ENCODE data around the gene RGS3.

The RGS3 gene

DNA sequence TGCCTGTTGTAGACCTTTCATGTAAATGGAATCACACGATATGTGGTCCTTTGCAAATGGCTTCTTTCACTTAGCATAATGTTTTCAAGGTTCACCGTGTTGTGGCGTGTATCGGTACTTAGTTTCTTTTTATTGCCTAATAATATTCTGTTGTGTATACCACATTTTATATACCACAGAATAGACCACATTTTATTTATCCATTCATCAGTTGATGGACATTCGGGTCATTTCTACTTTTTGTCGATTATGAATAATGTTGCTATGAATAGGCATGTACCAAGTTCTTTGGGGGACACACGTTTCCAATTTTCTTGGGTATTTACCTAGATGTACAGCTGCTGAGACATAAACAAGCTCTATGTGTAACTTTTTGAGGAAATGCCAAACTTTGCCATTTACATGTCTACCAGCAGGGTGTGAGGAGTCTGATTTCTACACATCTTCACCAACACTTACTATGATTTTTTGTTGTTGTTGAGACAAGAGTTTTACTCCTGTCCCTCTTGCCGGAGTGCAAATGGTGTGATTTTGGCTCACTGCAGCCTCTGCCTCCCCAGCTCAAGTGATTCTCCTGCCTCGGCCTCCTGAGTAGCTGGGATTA is 144.7 kb downstream of the RGS3 start:
- no peak for FAIRE-seq

GRCh38 chr9:113609562-113610318 is 146.2 kb downstream of the RGS3 start:
- no peak for FAIRE-seq

DNA sequence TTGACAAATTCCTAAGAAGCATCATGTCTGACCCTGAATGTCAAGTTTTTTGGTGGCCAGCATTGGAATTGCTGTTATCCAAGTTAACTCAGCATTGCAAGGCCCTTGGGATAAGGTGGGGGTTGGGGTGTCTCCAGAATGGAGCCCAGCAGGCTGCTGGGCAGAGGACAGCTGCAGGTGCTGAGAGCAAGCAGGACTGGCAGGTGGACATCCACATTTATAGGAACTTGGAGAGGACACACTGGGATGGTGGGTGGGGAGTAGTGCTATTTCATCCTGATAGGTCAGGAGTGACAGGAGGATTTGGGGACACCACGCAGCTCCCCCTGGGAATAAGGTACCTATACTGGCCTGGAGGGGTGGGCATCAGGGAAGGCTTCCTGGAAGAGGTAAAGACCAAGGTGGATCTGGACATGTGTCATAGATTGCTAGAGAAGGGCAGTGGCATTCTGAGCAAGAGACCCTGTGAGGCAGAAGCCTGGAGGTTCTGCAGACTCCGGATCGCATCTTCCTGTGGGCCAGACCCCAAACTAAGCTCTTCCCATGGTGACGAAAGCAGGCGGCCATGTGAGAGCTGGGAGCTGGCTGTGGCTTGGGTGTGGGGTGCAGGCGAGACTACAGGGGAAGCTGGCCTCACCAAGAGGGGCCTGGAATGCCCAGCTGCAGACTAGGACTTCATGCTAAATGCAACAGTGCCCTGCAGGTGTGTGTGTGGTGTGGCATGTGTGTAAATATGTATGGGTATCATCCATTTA is 148.1 kb downstream of the RGS3 start:
- no peak for FAIRE-seq

GRCh38 chr9:113612216-113612747 is 148.8 kb downstream of the RGS3 start:
- no peak for FAIRE-seq

DNA sequence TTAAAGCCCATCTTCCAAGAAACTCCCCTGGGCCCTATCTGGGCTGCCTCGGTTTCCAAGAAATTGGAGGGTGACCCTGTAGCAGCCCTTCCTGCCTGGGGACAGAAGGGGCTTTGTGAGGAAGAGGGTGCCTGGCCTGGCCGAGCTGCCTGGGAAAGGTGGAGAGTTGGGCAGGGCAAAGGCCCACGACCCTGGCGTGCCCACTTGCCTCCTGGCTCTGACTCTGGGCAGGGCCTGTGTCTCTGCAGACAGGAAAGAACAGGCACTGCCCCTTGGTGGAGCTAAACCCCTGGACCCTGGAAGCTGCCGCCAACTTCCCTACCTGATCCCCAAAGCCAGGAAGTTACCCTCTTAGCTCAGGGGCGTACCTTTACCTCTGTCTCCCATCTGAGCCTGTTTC is 149.3 kb downstream of the RGS3 start:
- no peak for FAIRE-seq

DNA sequence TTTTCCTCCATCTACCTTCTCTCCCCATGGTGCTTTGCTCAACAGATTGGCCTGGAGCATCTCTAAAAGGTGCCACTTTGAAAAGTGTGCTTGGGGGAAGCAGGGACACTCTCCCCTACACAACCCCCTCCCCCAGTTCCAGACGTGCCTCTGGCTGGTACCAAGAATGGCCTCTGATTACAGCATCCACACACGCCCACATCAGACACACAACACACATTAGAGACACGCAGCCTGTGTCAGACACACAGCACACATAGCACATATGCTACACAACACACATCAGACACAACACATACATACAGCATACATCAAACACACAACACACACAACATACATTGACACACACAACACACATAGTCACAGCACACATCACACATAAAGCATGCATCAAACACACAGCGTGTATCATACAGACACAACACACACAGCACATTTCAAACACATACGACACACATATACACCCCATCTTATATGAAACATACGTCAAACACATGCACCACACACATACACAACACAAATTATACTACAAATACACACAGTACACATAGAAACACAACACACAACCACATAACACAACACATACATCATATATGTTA is 150.4 kb downstream of the RGS3 start:
- no peak for FAIRE-seq

DNA sequence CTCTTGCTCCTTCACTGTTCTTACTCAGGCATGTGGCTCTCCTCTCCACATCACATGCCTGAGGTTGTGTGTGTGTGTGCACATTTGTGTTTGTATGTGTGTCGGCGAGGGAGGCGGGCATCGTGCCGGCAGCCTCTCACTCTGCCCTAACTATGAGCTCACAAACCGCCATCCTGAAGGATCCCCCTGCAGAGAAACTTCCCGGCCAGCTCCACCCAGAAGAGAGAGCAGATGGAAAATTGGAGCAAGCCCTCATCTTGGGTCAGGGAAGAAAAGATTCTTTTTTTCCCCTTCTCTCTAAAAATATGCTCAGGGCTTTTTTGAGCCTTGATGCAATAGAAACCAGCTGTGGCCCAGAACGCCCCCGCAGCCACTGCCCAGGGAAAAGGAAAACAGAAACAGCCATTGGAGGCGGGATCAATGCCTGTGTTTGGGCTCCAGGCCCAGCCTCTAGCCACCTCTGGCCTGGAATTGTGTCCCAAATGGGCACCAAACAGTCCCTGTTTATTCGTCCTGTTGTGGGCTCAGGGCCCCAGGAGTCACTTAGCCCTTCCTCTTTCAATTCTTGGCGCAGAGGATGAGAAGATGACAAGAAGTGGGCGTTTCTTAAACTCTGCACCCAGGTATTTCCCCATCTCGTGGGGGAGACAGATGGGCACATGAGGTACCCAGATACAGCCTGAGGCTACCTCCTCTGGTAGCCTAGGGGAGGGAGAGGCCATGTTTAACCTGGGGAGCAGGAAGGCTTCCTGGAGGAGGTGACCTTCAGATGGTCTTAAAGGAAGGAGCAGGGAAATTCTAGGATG is 151.5 kb downstream of the RGS3 start:
- no peak for FAIRE-seq

DNA sequence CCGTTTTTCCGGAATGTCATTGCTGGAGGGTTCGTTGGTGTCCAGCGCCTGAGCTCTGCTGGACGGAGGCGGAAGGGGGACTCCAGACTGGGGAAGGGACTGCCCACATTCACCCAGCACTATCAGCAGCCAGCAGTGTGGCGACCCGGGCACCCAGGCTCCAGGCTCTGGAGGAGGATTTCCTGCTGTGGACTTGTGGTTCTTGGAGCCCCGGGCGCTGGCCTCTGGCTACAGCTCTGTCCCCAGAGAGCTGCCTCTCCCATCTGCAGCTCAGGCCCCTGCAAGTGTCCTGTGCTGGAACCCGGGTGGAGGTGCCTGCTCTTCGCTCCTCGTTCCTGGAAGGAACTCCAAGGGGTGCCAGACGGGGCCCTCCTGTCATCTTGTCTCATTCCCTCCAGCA is 152.6 kb downstream of the RGS3 start:
- no peak for FAIRE-seq

DNA sequence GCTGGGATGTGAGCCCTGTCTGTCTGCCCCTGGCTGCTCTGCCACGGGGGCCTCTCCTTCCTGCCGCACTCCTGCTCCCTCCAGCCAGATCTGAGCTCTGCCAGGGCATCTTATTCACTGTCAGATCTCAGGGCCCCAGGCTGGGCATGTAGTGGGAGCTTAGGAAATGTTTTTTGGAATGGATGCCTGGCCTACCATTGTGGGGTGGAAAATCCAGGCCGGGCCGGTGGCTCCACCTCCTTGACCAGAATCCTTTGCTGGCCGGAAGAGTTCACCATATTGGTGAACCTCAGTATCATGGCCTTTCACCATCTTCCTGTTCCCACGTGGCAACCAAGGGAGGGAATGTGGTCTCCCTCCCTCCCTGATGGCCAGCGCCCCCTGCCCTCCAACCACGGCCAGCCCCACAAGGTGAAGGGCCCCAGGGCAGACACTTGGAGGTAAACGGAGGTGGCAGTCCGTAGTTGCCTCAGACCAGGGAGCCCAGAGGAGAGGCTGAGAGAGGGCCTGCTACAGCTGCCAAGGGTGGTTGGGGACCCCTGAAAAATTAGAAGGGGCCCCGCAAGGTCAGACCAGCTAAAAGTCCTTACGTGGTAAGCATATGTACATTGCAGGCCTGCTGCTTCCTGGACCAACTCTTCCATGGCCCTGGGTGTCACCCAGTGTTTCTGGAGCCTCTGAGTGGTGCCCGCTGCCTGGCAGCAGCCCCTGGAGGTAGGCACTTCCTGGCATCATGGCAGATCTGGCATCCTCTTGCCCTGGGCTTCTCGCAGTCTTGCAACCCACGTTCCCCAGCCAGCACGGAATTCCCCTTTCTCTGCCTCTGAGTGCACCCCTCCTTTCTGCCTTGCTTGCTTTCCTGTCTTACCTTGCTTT is 153.3 kb downstream of the RGS3 start:
- no peak for FAIRE-seq

- no peak for FAIRE-seq
Observed at GRCh38 chr9:113617550-113617949, 154.0 kb downstream of the RGS3 start.

DNA sequence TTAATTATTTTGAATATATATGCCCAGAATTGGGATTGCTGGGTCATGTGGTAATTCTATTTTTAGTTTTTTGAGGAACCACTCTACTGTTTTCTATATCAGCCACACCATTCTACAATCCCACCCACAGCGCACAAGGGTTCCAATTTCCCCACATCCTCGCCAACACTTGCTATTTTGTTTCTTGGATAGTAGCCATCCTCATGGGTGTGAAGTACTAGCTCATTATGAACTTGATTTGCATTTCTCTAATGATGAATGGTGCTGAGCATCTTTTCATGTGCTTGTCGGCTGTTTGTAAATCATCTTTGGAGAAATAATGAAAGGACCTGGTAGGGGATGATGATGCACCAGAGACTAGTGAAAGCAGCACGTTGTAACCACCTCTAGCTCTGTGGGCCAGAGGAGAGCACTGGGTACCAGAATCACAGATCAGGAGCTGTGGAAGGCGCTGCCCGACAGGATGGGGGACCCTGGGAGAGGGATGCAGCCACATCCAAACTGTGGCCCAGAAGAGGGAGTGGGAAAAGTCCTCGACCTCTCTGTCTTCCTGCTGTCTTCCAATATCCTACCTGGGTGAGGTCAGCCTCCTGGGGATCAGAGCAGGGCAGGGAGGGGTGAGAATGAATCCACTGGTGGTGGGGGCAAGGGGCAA is 155.4 kb downstream of the RGS3 start:
- no peak for FAIRE-seq

DNA sequence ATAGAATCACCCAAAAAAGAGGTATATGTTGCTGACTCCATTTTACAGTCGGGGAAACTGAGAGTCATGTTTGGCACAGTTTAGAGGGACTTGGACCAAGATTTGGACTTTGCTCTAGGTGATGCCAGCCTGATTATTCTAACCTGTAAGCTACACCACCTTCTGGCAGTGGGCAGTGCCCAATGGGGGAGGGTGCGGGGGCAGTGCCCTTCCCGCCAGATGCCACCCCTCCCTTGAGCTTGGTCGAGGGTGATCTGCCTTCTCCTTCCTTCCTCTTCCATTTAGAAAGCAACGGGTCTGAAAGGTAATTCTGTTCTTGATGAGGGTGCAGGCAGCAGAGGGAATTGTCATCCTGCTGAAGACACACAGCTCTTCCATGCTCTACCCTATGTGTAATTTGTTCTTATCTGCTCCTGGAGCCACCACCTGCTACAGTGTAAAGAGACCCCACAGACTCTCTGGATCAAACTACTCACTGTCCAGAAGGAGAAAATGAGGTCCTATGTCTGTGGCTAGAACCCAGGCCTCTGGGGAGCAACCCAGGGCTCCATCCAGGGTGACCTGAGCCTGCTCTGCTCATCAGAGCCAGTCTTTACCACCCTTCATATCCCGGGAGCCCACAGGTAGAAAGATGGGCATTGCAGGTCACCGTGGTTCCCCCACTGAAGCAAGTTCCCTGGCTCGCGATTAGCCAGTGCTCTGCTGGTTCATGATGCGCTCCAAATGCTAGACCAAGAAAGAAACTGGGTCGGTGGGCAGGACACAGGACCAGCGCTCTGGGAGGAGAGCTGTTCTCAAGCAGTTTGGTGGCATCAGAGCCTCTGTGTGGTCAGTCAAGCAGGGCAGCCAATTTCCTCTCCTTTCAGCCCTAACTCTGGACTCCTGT is 156.2 kb downstream of the RGS3 start:
- no peak for FAIRE-seq

DNA sequence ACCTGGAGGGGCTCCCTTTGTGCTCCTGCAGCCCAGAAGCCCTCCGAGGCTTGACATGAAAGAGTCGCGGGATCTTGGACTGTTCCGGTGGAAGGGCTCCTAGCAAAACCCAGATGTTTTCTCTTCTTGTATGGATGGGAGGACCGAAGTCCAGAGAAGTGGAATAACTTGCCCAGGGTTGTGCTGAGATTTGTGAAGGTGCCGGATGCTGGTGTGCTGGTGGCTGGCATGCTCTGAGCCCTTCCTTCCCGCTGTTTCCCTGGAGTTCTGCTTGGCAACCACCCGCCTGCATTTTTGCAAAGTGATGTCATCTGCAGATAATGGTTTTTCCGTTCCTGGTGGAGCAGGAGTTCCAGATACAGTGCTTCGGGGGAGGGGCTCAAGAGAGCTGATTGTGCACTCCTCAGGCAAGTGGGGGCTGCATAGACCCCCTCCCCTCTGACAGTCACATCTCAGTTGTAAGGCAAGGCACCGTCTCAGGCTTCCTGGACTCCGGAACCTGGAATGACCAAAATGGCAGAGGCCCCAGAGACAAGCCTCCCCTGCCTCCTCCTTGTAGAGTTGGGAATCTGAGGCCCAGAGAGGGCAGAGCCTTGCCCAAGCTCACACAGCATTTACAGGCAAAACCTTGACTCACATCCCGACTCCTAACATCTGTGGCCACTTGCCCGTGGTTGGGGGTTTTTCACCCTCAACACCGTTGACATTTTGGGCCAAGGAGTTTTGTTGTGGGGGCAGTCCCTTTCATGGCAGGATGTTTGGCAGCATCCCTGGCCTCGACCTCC is 157.0 kb downstream of the RGS3 start:
- peak; percentile 71 for FAIRE-seq

GRCh38 chr9:113621309-113621791 is 157.8 kb downstream of the RGS3 start:
- no peak for FAIRE-seq

DNA sequence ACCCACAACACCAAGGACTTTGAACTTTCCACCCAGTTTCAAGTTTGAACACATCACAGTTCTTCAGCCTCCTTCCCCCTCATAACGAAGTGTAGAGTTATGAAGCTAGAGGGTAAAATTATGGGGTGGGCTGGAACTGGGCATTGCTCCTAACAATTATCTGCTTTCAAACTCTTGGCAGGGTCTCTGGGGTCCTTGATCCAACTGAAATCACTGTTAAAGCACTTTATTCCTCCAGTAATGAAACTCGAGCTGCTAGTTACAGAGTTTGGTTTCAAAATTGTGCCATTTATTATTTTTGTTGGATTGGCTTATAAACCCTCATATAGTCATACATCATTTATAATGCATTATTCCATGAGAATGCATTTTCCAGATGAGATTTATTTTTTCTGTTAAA is 158.5 kb downstream of the RGS3 start:
- FAIRE-seq: no peak

DNA sequence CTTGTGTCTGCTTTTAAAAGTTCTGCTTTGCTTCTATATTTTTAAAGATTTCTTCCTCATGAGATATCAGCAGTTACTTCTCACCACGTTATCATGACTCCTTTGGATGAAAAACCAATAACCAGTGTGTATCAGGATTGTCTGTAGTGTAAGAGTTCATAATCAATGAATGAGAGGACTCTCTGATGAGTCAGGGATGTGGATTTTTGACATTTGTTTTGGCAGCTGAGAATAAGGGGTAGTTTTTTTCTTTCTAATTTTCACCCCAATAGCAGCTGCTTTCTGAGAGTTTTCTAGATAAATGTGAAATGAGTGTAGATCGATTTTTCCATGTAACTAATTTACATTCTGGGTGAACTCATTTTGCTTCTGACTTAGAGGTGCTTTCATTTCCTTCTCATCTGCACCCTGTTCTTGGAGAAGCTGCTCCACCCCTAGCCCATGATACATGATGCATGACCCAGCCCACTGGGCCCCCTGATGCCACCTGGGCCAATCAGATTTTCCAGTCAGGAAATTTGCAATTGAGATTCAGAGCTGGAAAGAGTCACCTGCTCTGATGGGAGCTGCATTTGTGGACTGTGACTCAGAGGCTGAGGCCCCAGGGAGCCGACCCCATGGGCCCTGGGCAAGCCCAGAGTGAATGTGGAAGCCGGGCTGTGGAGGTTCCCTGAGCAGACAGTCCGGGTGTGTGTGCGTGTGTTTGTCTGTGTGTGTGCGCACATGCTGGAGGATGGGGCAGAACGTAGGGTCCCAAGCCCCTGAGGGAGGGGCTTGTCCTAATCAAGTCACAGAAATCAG is 159.3 kb downstream of the RGS3 start:
- FAIRE-seq: no peak

DNA sequence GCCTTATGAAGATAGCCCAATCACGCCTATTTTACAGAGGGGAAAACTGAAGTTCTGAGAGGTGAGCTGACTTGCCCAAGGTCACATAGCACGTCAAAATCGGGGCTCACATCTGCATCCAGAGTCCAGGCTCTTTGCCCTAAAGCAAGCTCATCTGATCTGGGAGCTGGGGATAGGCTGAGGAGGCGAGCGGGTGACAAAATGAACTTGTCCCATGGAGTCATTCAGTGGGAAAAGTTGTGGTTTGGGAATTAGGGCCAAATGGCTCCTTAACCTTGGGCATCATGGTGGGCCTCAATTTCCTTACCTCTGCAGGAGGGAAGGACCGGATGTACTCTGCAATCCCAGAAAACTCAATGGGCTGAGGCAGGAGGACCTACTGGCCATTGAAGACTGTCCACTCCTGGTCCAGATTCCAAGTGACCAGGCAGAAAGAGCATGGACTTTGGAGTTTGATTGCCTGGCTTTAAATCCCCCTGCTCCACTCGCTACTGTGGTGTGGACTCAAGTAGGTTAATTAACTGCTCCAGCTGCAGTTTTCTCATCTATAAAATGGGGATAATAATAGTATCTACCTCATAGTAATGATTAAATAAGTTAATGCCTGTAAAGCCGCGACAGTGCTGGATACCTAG is 160.4 kb downstream of the RGS3 start:
- FAIRE-seq: no peak

Data from islet of Langerhans (tissue), 1 donor.